ENCODE measurements around the gene MEF2A.
"Not testable (repeated sequence)": the region's sequence is repeated elsewhere in the genome, so short reads cannot be mapped to it uniquely, and the experiment has no call there.

MEF2A gene

GRCh38 chr15:99565299-99566156, at the start of gene MEF2A:
MEF2A (plus strand) TSS chr15:99565984; CDS start chr15:99633120, 67,136 bp downstream.
- no peak for FAIRE-seq

GRCh38 chr15:99518191-99518590, 47.6 kb upstream of the MEF2A start:
- FAIRE-seq, result no peak

DNA sequence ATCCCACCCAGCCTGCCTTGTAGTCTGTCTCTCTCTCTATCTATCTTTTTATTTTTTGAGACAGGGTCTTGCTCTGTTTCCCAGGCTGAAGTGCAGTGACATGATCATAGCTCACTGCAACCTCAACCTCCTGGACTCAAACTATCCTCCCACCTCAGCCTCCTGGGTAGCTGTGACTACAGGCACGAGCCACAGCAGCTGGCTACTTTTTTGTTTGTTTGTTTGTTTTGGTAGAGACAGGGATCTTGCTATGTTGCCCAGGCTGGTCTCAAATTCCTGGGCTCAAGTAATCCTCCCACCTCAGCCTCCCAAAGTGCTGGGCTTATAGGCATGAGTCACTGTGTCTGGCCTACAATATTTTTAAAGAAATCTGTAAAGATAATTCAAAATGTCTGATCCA, 46.4 kb upstream of the MEF2A start:
- FAIRE-seq, result not testable (repeated sequence)

- FAIRE-seq, result no peak
These were observed 43.5 kb upstream of the MEF2A start for GRCh38 chr15:99522288-99522687.

- no peak for FAIRE-seq
These were observed 39.6 kb upstream of the MEF2A start for GRCh38 chr15:99526176-99526575.

DNA sequence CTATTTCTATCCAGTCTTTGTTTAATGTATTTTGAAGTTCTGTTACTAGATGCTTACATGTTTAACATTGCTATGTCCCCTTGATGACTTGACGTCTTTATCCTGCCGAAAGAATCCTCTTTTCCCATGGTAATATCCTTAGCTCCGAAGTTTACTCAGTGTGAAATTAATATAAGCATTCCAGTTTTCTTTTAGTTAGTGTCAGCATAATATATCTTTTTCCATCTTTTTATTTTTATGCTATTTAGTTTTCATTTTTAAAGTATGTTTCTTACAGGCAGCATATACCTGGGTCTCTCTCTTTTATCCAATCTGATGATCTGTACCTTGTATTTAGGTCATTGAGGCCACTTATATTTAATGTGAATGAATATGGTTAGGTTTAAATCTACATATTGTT, 39.1 kb upstream of the MEF2A start:
- no peak for FAIRE-seq

GRCh38 chr15:99536422-99537040, 29.3 kb upstream of the MEF2A start:
- FAIRE-seq, result no peak

GRCh38 chr15:99537344-99537743, 28.4 kb upstream of the MEF2A start:
- FAIRE-seq, result no peak

GRCh38 chr15:99538261-99538660, 27.5 kb upstream of the MEF2A start:
- no peak for FAIRE-seq

GRCh38 chr15:99542828-99543227, 23.0 kb upstream of the MEF2A start:
- no peak for FAIRE-seq

DNA sequence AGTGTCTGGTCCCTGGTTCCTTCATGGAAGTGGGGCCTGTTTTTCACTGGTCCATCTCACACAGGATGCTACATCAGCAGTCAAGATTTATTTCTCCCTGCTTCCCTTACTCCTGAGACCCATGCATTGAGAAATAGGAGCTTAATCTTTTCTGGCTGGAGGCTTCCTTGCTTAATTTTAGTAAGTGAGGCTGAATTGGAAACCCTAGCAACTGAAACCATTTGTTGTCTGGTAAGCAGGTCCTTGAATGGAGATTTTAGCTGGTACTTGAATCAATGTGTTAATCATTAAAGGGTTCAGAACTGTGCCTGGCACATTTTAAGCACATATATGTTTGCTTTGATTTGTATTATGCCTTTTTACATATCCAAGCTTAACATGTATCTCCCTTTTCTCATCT, 20.2 kb upstream of the MEF2A start:
- FAIRE-seq, result no peak

- FAIRE-seq, result no peak
These were observed 19.2 kb upstream of the MEF2A start for GRCh38 chr15:99546441-99547100.

DNA sequence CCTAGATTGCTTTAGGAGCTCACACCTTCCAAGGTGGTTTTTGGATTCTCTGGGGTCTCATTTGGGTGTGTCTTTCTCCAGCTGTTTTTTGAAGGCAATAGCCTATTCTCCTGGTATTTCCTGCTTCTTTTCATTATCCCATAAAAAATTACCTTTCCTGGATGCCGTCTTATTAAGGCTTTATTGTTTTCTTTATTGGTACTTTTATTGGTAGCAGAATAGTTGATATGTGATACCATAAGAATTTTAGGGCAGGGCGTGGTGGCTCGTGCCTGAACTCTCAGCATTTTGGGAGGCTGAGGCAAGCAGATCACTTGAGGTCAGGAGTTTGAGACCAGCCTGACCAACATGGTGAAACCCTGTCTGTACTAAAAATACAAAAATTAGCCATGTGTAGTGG, 18.3 kb upstream of the MEF2A start:
- FAIRE-seq, result no peak

DNA sequence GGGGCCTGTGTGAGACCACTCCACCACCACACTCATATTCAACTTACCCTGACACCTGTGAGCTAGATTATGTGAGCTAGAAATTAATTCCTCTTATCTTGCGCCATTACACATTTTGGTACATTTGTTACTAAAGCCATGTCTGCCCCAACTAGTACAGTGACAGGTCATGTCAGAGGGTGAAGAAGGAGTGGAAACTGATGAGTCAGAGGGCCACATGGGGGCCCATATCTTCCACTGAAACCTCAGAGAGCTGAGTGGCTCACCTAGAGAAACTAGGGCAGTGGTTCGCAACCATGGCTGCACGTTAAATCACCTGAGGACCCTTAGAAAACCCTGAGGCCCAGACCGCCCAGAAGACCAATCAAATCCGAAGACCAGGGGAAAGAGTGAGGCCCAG, 15.7 kb upstream of the MEF2A start:
- FAIRE-seq, result no peak

DNA sequence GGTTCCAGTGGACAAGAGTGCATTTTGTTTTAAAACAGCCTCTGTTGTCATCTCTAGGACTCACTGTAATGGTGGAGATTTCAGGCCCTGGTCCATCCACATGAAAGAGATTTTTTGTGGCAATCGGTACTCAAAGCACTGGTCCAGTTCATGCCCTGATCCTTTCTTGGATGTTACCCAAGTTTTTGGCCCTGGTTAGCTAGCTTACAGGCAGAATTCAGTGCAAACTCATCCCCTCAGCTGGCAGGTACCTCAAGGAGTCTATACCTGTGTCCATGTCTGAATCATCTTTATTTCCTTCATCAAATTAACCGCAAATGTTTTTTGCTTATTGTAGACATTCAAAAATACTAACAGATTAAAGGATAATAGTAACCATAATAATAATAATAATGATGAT, 13.7 kb upstream of the MEF2A start:
- no peak for FAIRE-seq

DNA sequence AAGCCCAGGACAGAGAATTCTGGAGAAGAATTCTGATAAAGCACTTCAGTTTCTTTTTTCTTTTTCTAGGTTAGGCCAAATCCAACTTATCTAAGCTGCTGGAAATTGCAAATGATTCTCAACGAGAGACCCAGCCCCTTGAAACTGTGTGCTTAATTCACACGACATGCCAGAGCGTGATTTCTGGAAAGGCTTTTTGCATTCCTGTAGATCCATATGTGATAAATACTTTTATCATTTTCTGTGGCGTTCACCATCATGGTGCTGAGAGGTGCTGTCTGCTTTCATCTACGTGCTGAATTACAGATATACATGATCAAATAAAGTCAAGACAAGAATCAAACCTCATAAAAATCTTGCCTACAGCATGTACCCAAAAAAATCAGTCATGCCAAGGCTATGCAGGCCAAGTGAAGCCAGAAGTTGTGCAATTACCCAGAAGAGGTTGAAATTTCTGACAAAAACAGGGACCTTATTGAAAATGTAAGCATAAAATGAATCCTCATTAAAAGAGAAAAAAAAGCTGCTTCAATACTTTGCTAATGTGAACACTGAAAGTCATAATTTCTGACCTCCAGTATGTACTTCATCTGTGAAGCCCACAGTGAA, 10.8 kb upstream of the MEF2A start:
- no peak for FAIRE-seq

GRCh38 chr15:99556011-99556410, 9.8 kb upstream of the MEF2A start:
- FAIRE-seq, result no peak

DNA sequence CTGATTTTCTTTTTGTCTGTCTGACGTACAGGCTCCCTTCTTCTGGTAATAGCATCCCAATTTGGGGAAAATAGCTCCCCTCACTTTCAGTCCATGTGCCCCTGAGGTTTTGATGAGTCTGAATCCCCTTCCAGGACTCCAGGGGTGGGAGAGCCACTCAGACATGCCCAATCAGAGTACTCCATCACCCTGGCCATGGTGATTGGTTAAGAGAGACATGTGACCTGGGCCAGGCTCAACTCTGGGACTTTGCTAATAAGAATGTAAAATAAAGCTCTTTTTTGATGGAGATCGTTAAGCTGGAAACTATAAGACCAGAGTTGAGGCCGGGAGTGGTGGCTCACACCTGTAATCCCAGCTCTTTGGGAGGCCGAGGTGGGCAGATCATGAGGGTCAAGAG, 9.2 kb upstream of the MEF2A start:
- no peak for FAIRE-seq

- no peak for FAIRE-seq
These were observed 7.7 kb upstream of the MEF2A start for GRCh38 chr15:99558084-99558483.

DNA sequence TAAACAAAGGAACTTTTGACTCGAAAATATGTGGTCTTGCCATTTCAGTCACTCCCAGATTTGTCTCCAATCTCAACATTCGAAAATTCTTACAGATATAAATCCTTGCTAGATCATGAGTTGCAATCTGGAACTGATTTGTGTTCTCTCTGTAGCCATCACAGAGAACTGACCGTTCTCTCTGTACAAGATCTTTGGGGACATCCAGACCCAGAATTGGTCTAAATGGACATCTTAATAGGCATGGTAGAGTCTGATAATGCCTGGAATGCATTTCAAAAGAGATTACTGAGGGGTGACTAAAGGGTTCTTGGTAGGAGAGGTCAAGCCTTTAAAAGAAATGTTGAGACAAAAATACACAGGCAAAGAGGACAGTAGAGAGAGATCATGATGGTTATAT, 7.2 kb upstream of the MEF2A start:
- no peak for FAIRE-seq

GRCh38 chr15:99561476-99562230, 4.1 kb upstream of the MEF2A start:
- FAIRE-seq, result no peak

DNA sequence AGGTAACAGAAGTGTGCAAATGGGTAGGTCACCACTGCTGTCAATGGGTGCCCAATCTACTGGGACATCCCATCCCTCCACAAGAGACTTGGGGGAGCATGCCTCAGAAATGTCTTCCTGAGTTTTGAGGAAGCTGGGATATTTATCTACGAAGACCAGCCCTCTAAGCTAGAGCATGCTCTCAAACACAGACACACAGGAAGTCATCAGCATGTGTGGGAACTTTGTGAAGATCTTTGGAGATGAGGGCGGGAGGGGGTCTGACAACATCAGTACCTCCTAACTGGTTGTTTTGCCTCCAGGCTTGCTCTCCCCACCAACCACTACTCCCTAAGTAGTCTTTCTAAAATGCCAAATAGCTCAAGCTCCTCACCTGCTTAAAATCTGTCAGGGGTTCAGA, 3.5 kb upstream of the MEF2A start:
- no peak for FAIRE-seq
